NCI-H146 (cell line): ENCODE data around the gene DBN1.

Experiments
- DNase-seq: peaks from one replicate; lab custom pipeline; 2025; lab: John Stamatoyannopoulos, UW

The DBN1 gene

DNA sequence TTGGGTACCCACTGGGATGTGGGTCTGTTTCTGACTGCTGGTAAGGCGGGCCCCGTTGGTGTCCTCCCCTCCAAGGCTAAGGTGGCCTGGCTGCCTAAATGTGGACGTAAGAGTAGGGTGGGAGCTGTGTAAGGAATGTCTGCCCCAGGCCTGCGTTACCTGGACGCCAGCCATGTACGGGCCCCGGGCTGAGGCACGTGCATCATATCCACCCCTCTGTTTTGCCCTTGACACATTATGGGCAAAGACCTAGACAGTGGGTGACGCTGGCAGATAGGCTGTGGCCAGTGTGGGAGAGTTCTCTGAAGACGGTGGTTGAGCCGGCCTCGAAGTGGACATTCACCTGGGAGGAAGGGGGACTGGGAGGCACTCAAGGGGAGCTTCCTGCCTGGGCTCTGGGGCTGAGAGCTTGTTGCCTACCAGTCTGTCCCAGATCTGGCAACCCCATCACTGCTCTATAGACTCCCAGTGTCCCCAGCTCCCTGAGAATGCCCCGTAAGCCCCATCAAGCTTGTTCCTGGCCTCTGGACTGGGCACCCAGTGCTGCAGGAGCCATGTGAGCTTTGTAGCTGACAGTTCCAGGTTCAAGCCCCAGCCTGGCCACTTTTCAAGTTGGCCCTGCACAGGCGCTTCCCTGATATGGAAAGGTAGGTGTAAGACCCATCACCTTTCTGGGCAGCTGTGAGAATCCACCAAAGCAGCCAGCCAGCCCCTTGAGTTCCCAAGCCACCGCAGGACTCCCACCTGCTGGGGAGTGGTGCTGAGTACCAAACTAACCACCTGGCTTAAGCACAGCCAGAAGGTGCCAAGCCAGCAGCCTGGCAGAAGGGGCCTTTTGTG, 30.1 kb downstream of the DBN1 start:
- no peak for DNase-seq

DNA sequence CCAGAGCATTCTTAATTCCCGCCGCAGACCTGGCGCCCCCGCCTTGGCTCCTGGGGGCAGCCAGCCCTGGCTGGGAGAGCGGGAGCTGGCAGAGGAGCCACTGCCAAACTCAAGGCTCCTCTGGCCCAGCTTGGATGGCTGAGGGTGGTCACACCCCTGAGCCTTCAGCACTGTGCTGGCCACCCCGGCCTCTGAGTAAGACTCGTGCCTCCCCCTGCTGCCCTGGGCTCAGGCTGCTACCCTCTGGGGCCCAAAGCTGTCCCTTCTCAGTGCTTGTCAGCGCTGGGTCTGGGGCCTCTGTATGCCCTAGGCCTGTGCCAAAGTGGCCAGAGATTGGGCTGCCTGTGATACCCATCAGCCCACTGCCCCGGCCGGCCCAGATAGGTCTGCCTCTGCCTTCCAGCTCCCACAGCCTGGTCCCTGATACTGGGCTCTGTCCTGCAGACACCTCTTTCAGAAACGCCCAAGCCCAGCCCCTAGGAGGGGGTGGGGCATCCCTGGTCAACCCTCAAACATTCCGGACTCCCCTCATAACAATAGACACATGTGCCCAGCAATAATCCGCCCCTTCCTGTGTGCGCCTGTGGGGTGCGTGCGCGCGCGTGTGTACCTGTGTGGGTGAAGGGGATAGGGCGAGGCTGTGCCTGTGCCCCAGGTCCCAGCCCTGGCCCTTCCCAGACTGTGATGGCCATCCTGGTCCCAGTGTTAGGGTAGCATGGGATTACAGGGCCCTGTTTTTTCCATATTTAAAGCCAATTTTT, 31.2 kb downstream of the DBN1 start:
- DNase-seq, result no peak

DNA sequence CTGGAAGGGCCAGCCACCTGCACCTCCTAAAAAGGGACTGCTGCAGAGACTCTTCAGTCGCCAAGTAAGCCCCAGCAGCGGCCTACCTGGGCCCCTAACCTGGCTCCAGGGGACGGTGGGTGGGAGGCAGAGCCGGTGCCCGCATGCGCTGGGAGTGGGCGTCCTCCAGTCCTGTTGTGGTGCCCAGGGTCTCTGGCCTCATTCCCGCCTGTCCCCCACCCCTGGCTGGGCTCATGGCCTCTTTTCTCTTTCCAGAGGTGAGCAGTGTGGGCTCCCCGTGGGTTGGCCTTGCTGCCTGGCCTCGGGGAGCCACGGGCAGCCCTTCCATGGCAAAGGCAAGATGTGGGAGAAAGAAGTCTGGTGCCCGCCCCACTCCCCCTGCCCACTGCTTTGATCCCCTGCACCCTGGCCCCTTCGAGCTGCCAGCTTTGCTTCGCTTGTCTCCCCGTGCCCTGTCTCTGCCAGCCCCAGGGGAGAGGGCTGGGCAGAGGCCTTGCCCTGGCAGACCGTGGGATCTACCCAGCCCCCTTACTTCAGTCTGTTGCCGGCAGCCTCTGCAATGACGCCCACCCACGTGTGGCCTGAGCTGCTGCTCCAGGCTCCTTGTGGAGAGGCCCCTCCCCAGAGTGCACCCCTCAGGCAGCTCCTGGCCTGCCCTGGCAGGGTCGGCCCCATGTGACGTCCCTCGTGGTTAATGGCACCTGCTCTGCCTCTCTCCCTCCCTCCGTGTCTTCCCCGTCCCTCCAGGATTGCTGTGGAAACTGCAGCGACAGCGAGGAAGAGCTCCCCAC, 32.2 kb downstream of the DBN1 start:
- no peak for DNase-seq

DNA sequence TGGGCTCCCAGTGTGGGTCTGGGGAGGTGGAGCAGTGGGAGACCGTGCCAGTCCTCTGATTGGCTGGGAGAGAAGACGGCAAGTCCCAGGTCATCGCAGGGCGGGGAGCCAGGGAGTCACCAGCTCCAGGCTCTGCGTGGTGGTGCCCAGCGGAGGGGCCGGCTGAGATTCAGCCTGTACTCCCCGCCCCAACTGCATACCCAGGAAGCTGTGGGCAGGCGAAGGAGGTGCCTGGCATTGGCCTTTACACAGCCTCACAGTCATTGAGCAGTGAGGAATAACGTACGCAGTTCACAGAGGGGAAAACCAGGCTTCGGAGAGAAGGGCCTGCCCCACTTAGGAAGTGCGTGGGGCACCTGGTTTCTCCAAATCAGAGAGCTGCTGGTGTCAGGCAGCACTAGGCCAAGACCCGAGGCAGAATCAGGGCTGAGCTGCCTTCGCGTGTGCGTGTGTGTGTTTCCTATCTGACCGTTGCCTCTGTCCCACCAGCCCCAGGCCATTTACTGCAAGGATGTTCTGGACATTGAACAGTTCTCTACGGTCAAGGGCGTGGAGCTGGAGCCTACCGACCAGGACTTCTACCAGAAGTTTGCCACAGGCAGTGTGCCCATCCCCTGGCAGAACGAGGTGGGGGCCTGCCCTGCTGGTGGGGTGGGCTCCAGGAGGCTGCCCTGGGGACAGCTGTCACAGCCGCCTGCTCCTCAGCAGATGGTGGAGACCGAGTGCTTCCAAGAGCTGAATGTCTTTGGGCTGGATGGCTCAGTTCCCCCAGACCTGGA, 33.0 kb downstream of the DBN1 start:
- no peak for DNase-seq

DNA sequence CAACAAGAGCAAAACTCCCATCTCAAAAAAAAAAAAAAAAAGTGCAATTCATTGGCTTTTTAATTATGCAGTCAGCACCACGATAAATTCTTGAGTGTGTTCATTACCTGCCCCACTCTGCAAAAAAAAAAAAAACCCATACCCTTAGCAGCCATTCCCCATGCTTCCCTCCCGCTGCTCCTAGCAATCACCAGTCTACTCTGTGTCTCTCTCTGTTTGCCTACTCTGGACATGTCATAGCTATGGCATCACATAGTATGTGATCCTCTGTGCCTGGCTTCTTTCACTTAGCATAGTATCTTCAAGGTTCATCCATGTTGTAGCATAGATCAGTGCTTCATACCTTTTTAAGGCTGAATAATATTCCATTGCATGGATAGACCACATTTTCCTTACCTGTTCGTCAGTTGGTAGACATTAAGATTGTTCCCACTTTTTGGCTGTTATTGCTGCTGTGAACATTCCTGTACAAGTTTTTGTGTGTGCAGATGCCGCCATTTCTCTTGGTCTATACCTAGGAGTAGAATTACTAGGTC, 33.8 kb downstream of the DBN1 start:
- DNase-seq, result no peak

DNA sequence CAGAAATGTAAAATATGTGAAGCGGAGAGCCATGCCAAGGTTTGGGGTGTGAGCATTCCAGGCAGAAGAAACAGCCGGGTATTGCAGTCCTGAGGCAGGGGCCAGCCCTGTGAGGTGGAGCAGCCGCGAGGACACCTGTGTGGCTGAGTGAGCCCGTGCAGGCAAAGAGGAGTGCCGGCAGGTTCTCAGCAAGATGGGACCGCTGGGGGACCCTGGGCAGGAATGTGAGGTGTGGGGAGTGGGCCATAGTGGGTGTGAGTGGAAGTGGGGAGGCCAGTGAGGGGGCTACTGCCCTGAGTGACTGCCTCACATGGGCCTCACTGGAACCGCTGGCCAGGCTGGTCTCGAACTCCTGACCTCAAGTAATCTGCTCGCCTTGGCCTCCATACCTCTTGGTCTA, 35.0 kb downstream of the DBN1 start:
- DNase-seq, result no peak

DNA sequence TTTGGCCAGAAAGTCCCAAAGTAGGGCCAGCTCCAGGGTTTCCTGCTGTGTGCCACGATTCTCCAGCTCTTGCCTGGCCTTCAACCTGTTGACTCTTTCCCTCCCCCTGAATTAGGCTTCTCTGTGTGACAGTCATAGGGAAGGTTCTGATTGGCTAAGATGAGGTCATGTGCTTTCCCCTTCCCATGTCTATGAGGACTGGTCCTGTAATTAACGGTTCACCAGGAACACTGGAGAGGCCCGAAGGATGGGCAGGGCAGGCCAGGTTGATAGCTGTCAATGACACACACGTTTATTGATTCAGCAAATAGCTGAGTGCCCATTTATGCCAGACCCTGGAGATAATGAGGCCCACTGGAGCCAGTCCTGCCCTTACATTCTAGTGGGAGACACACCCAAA, 35.8 kb downstream of the DBN1 start:
- peak; percentile 10 for DNase-seq

DNA sequence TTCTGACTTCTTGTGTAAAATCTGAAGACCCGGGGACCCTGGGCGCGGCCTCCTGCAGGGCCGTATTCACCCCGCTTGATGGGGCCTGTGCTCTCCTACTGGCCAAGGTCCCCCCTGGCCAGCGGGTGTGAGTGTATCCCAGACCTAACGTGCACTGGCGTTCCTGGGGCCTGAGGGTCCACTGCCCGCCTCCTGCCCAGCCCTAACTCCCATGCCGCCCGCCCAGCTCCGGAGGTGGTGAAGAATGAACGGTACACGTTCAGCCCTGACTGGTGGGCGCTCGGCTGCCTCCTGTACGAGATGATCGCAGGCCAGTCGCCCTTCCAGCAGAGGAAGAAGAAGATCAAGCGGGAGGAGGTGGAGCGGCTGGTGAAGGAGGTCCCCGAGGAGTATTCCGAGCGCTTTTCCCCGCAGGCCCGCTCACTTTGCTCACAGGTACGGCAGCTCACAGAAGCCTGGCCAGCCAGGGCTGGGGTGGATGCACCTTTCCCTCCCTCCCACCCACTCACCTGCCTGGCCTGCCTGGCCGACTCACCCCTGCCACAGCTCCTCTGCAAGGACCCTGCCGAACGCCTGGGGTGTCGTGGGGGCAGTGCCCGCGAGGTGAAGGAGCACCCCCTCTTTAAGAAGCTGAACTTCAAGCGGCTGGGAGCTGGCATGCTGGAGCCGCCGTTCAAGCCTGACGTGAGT, 37.4 kb downstream of the DBN1 start:
- no peak for DNase-seq

DNA sequence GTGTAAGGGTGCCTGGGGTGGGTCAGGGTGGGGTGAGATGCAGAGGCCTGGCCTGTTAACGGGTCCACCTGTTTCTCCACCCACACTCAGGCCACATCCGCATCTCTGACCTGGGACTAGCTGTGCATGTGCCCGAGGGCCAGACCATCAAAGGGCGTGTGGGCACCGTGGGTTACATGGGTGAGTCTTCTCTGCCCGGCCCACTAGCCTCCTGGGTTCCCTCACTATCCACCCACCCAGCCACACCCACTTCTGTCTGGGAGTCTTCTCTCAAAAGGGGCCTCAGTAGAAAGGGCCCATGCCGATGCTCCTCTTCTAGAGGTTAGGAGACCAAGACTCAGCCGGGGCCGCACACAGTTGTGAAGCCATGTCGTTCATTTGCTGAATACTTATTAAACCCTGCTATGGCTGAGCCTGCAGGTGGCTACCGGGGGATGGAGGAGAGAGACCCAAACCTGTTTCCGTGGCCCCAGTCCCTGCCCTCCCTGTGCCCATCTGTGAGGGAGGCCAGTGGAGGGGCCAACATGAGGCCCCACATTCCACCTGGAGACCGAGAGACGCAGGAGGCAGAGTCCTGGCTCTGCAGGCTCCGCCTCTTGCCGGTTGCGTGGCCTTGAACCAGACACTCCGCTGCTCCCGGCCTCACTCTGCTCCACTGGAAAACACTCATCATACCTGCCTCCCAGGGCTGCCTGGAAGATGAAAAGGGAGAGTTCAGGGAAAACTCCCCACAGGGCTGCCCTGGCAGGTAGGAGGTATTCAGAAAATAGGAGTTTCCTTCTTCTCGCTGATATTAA, 38.3 kb downstream of the DBN1 start:
- DNase-seq, result no peak

DNA sequence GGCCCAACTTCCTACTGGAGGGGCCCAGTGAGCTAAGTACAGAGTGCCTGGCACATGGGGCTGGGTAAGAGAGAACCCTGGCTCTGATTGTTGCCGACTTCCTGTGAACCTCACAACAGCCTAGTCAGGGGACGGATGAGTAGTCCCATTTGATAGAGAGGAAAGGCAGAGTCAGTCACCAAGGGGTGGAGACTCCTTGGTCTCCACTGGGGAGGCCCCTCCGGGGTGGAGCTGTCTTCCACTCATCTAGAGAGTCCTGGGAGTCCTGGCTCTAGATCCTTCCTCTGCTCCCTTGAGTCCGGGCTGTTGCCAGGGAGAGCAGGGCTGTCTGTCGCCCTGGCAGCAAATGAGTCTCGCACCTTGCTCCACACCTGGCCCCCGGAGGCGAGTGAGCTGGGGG, 39.0 kb downstream of the DBN1 start:
- DNase-seq, result no peak

DNA sequence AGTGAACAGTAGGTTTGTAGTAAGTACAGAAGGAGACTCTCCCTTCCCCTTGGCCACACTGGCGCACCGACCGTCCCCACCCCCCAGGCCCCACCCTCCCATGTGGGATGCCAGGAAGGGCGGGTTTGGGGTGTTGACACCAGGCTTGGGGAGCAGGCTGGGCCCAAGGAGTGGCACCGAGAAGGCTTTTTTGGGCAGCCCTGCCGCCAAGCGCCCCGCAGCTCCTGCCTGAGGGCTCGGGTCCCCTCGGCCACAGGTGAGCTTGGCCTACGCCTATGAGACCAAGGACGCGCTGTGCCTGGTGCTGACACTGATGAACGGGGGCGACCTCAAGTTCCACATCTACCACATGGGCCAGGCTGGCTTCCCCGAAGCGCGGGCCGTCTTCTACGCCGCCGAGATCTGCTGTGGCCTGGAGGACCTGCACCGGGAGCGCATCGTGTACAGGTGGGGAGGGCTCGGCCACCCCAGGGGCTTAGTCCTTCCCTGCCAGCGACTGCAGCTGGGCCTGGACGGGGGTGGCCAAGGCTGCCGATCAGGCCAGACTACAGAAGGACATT, 39.7 kb downstream of the DBN1 start:
- no peak for DNase-seq

DNA sequence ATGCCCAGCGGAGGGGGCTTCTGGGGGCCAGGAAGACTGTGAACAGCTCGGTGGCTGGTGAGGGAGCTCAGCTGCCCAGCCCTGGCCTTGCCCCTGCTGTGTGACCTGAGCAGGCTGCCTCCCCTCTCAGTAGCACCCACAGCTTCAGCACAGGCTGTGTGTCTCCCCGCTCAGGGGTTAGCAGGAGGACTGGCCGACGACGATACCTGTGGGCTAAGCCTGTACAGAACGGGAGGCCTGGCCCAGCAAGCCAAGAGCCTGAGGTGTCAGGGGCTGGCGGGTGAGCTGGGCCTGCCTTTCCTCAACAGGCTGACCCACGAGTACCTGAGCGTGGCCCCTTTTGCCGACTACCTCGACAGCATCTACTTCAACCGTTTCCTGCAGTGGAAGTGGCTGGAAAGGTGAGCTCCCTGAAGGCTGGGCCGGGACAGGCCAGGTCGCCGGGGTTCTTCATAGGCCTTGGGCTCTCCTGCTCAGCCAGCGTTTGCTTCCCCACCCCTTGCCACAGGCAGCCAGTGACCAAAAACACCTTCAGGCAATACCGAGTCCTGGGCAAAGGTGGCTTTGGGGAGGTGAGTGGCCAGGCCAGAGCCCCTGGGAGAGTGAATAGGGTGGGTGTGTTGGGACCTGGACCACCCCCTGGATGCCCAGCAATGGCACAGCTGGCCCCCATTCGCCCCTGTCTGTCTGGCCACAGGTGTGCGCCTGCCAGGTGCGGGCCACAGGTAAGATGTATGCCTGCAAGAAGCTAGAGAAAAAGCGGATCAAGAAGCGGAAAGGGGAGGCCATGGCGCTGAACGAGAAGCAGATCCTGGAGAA, 40.4 kb downstream of the DBN1 start:
- DNase-seq, result no peak

DNA sequence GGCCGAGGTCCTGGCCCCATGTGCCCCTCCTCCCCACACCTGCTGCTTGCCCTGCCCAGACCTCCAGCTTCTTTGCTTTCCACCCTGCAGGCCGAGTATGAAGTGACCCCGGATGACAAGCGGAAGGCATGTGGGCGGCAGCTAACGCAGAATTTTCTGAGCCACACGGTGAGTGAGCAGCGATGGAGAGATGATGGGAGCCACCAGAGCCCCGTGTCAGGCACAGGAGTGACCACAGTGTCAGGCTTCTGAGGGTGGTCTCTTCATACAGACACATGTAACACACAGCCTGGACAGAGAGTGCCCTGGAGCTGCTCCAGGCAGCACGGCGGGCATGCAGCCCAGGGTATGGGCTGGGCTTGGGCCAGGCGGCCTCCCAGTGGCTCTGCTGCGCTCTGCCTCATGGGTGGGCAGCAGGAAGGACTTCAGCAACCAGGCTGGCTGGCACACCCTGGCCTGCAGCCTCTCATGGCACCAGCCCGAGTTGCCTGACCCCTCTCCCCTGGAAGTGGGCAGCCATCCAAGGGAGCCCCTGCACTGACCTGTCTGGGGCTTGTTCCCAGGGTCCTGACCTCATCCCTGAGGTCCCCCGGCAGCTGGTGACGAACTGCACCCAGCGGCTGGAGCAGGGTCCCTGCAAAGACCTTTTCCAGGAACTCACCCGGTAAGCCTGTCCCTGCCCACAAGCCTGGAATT, 41.1 kb downstream of the DBN1 start:
- no peak for DNase-seq

DNA sequence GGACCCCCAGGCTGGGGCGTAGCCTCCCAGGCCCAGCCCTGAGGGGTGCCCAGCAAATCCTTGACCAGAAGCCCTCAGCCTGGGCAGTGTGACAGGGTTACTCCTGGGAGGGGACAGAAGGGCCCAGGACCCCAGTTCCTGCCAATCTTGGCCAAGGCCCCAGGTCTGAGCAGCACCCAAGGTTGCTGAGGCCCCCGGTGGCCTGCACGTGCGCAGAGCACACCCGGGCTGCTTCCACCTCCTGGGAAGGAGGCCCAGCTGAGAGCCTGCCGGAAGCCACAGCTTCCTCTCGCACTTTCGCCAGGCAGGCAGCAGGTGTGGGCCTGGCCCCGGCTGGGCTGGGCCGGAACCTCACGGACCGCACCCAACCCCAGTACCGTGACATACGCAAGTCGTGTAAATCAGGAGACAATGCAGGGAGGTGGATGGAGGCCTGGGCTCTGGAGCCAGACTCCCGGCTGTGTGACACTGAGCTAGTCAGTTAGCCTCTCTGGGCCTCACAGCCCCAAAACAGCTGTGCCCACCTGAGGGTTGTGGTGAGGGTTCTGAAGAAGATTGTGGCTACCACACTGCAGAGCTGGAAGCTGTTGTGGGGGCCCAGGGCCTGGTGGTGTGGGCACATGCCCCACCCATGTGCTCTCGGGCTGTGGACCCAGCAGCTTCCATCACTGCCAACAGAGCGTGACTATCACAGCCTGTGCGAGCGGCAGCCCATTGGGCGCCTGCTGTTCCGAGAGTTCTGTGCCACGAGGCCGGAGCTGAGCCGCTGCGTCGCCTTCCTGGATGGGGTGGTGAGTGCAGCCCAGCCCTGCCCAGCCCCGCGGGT, 41.9 kb downstream of the DBN1 start:
- DNase-seq, result no peak

DNA sequence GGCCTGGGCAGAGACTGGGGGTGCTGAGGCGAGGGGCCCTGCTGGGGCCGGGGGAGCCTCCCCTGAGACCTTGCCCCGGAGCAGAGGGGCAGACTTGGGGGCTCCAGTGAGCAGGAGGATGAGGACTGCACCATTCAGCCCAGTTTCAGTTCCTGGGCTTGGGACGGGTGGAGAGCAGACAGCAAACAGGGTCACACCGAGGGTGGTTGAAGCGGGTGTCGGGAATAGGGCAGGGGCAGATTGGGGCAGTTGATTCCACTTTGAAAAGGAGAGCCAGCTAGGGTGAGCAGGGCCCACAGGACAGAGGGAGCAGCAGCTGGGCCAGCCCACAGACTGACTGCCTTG, 42.5 kb downstream of the DBN1 start:
- no peak for DNase-seq

DNA sequence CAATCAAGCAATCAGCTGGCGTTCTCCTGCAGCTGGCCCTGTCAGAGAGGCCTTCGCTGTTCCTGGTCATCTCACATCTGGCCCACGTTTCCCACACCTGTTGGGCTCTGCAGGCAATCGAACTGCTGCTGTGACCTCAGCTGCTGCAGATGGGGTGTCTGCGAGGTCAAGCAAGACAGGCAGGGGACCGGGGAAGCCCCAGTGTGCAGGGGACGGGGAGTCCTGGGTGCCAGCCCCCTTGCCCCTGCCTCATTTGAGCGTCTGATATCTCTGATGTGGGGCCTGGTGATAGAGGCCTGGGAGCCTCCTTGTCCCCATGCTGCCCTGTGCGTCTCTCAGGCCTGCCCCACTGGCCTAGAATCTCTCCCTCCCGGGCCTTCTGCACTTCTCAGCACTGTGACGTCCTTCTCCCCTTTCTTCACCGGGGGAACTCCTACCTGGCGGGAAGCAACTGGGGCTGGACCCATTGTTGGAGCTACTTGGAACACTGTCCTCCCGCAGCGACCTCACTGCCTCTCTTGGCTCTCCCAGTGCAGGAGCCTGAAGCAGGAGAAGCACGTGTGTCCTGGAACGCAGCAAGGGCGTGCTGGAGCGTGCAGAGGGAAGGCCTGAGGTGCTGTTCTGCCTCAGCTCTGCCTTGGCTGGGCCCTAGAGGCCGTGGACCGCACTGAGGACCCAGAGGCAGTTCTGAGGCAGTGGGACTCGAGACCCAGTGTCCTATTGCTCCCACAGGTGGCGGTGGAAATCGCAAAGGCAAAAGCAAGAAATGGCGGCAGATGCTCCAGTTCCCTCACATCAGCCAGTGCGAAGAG, 43.1 kb downstream of the DBN1 start:
- DNase-seq, result no peak
